ENCODE data around the gene CDK5R1.

DNA sequence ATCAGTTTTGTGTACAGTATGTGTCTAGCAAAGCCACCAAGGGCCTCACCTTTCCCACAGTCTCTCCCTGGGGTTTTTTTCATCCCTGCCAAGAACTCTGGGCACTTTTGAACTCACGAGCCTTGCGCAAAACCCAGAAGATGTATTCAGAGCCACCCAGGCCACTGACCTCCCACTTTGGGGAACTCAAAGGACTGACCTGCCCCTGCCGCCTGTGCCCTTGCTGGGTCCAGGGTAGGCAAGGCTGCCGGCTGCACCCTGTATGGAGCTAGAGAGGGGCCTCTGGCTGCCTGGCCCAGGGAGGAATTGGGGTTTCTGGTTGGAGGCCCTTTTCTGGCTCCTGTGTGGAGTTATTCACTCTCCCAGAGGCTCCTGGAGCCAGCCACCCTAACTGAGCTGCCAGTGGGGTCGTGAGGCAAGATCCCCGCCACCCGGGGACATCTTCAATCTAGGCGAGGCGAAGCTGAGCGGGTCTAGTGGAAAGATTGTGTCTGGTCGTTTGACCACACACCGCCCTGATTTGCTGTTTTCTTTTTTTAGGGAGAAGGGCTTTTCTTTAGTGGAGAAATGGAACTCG is 1.9 kb downstream of the CDK5R1 start:
- TF ChIP-seq, protein P1, sequence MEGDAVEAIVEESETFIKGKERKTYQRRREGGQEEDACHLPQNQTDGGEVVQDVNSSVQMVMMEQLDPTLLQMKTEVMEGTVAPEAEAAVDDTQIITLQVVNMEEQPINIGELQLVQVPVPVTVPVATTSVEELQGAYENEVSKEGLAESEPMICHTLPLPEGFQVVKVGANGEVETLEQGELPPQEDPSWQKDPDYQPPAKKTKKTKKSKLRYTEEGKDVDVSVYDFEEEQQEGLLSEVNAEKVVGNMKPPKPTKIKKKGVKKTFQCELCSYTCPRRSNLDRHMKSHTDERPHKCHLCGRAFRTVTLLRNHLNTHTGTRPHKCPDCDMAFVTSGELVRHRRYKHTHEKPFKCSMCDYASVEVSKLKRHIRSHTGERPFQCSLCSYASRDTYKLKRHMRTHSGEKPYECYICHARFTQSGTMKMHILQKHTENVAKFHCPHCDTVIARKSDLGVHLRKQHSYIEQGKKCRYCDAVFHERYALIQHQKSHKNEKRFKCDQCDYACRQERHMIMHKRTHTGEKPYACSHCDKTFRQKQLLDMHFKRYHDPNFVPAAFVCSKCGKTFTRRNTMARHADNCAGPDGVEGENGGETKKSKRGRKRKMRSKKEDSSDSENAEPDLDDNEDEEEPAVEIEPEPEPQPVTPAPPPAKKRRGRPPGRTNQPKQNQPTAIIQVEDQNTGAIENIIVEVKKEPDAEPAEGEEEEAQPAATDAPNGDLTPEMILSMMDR (IDR thresholded peaks at IDR 0.05; ENCODE audit: low read length): no peak
- no peak for TF ChIP-seq EZH2 (optimal IDR thresholded peaks at IDR 0.05; ENCODE audit: low read depth, low read length)
- no peak for TF ChIP-seq EZH2phosphoT487 (IDR thresholded peaks at IDR 0.05; ENCODE audit: low read length)
